ENCODE measurements around the gene LTB4R2.
A peak's percentile ranks its signal among the peaks of the same experiment; 100 is the strongest.
"Not testable (repeated sequence)": the region's sequence is repeated elsewhere in the genome, so short reads cannot be mapped to it uniquely, and the experiment has no call there.

Gene LTB4R2

GRCh38 chr14:24317141-24317928 is 7.4 kb downstream of the LTB4R2 start:
- DNase-seq (ENCODE audit: low read depth in 2 of 3, low spot score in 2 of 3) = no peak

GRCh38 chr14:24321212-24321975 is 11.5 kb downstream of the LTB4R2 start:
- DNase-seq (ENCODE audit: low read depth in 2 of 3, low spot score in 2 of 3) = no peak

DNA sequence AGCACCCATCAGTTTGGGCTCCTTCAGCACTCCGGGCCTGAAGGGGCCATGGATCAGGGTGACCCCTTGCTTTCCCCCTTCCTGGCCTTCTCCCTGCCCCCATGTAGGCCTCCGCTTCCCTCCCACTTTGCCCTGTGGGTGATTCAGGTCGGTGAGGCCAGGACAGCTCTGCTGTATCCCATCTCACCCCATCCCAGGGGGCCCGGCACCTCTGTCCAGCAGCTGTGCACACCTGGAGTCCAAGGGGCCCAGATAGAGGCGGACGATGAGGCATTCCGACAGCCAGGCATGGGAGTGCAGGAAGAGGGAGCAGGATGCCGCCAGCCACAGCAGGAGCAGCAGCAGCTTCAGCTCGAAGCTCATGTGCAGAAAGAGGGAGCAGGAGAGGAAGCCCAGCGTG is 12.7 kb downstream of the LTB4R2 start:
- no peak for DNase-seq (ENCODE audit: low read depth in 2 of 3, low spot score in 2 of 3)

GRCh38 chr14:24323341-24323740 is 13.4 kb downstream of the LTB4R2 start:
- DNase-seq (ENCODE audit: low read depth in 2 of 3, low spot score in 2 of 3) = no peak

DNA sequence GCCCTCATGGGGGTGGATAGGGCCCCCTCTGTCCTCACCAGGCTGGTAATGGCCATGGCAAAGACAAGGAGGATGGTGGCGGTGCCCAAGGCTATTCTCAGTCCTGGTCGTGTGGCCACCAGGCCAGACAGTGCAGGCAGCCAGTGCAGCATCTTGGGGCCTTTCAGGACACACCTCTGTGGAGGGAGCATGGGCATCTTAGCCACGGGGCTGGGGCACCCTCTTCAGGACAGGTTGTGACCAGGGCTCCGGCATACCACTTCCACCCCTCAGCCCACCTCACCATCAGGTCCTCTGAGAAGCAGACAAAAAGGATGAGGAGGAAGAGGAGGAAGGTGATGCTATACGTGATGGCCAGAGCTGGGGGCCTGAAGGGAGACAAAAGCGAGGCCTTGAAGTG is 14.1 kb downstream of the LTB4R2 start:
- no peak for DNase-seq (ENCODE audit: low read depth in 2 of 3, low spot score in 2 of 3)

DNA sequence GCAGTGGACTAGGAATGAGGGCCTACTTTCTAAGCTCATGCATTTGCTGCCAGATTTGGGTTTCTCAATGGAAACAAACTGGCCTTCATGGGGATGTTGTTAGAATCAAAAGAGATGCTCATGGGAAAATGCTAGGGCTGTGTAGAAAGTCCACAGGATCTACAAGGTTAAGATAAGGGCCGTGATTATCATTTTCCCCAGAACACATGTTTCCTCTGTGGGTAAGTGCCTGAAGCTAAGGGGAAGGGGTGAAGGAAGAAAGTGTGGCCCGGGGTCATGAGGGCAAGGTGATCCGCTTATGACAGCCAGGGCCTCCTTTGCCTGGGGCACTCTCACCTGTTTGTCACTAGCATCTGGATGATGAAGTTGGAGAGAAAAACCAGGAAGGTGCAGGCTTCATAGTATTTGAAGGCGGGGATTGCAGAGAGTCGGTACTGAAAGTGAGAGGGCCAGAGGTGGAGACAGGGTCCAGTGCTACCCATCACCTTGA is 15.1 kb downstream of the LTB4R2 start:
- no peak for DNase-seq (ENCODE audit: low read depth in 2 of 3, low spot score in 2 of 3)

DNA sequence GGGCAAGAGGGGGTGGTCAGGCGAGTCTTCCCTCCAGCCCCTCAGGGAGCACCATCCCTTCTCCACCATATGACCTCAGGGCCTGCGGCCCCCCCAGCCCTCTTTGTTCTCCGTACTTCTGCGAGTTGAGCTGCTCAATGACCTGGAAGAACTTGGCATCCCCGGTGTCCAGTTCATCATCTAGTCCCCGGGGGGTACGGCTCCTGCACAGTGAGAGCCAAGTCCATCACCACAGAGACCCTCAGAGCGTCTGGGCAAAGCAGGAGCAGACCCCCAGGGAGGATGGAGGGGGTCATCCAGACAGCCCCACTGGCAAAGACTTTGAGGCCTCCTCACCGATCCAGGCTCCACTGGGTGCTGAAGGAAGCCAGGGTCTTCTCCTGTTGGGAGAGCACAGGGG is 16.0 kb downstream of the LTB4R2 start:
- no peak for DNase-seq (ENCODE audit: low read depth in 2 of 3, low spot score in 2 of 3)

DNA sequence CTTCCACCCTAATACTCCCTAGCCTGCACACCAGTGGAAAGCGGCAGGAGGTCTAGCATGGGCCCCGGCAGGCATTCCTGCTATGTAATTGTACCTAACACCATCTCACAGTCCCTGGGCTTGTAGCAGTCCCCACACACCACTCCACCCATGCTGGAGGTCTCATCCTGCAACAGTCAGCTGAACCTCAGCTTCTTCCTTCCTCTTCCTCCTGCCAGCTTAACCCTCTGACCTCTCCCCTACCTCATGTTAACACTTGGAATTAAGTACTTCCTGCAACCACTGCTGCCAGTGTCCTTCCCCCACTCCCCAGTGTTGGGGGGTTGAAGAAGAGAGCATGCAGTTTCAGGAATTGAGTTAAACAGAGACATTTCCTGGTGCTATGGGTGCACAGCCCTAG is 17.4 kb downstream of the LTB4R2 start:
- DNase-seq (ENCODE audit: low read depth in 2 of 3, low spot score in 2 of 3) = no peak

DNA sequence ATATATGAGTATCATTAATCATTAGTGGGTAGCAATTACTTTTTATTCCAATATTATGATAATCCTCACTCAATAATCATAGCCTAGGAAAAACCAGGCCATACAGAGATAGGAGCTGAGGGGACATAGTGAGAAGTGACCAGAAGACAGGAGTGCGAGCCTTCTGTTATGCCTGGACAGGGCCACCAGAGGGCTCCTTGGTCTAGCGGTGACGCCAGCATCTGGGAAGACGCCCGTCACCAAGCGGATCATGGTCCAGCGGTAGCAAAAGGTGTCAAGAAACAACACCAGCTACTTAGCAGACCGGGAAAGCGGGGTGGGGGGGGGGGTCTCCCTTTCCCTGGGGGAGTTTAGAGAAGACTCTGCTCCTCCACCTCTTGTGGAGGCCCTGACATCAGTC is 18.0 kb downstream of the LTB4R2 start:
- DNase-seq (ENCODE audit: low read depth in 2 of 3, low spot score in 2 of 3) = not testable (repeated sequence)

- no peak for DNase-seq (ENCODE audit: low read depth in 2 of 3, low spot score in 2 of 3)
Observed at GRCh38 chr14:24329073-24329663, 19.2 kb downstream of the LTB4R2 start.

DNA sequence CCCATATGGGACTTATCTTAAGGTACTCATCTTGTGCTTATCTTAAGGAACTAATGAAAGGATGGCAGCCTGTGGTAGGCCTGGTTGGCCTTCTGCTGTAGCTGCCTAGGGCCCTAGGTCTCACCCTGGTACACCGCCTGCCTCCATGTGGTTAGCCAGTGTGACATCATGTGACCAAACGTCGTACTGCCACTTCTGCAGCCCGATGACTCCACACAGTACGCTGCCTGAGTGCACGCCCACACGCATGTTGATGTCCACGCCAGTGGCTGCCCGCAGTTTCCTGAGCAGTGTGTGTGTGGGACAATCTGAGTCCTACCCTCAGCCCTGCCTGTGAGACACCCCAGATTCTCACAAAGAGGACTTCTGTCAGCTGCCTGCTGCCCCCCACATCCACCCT is 19.8 kb downstream of the LTB4R2 start:
- DNase-seq (ENCODE audit: low read depth in 2 of 3, low spot score in 2 of 3) = peak in 1 of 3 experiments; percentile 52

DNA sequence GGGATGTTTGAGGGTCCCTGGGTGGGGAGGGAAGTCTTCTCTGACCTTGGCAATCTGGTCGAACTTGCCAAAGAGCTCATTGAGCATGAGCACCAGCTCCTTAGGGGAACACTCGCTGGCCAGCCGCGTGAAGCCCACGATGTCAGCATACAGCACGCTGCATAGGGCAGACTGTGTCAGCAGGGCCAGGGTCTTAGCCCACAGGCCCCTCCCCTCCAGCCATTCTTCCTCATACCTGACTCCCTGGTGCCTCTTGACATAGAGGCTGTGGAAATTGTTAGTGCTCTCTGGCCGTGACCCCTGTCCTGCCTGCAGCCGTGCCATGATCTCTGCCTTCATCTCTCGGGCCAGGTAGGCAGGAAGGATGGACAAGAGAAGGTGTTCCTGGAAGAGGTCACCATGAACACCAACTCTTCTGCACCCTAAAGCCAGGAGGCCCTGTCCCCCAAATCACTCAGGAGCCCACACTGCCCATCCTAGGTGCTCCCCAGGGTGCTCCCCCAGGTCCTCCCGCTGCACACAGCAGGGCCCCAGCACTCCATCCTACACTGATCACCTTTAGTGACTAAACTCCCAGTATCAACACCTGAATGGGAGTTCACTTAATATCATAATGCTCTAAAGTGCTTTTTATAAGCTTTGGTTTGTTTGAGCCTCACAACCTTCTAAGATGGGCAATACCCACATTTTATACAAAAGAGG is 21.2 kb downstream of the LTB4R2 start:
- DNase-seq (ENCODE audit: low read depth in 2 of 3, low spot score in 2 of 3) = no peak

DNA sequence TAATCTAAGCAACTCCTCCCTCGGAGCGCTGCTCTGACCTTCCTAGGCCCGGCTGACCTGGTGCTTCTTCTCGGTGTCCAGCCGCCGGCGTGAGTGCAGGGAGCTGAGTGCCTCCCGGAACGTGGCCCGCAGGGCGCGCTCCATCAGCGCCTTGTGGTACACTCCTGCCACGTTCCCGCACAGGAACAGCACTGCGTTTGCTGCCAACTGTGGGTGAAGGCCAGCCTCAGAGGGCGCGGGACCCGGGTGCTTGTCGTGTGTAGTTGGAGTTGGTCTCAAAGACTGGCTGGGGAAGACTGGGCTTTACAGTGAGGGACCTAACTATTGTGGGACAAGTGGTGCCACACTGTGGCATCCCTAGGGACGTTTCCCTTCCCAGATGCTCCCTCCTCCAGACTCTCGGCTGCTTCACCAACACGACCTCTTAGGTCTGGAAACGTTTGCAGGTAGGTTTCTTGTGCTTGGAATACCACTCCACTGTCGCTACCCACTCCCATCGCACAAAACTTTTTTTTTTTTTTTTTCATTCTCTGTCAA is 21.9 kb downstream of the LTB4R2 start:
- DNase-seq (ENCODE audit: low read depth in 2 of 3, low spot score in 2 of 3) = no peak

DNA sequence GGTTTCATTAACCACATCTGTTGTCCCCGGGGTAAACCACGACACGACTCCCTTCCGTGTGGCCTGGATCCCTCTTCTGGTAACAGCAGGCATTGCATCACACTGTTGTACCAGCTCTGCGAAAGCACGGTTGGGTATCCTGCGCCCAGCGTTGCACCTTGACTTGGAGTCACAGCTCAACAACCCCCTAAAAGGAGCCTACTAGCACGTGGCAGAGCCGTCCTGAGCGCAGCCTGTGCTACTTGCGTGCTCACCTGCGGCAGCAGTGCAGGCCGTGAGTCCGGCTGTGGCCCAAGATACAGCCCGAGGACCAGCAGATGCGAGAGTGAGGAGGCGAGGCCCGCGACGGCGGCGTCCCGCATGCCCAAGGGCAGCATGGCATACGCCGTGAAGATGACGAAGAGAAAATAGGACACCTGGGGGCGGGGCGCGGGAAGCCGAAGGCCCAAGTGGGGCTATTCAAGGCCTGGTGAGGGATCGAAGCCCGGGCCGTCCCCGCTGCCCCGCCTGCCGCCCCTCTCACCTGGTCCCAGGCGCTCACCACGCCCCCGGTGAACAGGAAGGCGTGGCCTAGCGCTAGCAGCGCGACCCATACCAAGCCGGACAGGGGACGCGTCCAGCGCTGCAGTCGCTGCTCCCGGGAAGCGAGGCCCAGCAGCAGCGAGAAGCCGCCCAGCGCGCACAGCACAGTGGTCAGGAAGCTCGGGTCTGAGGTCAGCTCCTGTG is 22.5 kb downstream of the LTB4R2 start:
- peak in 1 of 3 experiments; percentile 55 for DNase-seq (ENCODE audit: low read depth in 2 of 3, low spot score in 2 of 3)

DNA sequence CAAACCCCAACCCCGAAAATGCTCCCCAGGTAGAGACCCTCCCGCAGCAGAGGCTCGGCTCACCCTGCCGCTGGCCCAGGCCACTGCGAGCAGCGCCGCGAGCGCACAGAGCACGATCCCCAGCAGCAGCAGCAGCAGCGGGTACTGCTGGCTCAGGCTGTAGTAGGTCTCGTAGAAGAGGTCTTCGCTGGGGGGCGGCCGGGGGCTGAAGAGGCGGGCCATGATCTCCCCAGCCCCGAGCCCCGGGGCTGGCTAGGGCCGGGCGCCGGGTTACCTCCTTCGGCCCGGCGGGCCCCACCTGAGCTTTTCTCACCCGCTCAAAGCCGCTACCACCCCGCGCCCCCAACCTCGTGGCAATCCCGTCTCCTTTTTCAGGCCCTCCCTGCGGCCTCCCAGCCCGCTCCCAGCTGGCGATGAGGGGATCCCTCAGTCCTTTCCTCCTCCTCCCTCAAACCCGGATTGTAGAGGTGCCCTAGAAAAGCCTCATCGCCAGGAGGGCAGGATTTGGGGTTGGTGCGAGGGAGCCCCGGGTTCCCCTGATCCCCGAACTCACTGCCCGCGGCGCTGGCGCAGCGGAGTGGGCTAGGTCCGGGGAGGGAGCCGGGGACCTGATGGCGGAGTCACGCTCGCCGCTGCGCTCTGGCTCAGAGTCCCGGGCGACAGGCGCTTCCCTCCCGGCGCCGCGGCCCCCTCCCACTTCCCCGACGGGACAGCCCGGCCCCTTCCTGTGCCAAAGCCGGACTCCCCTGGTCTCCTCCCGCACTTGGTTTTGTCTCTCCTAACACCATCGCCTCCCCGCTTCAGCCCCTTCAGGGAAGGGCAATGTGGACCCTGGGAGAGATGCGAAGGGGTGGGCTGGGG is 24.7 kb downstream of the LTB4R2 start, which contains the start of gene ADCY4:
Gene ADCY4 (minus strand): TSS at position 641 of the 861 bp plus-strand sequence. CDS start 419 bp downstream, at position 222.
- DNase-seq (ENCODE audit: low read depth in 2 of 3, low spot score in 2 of 3) = no peak

DNA sequence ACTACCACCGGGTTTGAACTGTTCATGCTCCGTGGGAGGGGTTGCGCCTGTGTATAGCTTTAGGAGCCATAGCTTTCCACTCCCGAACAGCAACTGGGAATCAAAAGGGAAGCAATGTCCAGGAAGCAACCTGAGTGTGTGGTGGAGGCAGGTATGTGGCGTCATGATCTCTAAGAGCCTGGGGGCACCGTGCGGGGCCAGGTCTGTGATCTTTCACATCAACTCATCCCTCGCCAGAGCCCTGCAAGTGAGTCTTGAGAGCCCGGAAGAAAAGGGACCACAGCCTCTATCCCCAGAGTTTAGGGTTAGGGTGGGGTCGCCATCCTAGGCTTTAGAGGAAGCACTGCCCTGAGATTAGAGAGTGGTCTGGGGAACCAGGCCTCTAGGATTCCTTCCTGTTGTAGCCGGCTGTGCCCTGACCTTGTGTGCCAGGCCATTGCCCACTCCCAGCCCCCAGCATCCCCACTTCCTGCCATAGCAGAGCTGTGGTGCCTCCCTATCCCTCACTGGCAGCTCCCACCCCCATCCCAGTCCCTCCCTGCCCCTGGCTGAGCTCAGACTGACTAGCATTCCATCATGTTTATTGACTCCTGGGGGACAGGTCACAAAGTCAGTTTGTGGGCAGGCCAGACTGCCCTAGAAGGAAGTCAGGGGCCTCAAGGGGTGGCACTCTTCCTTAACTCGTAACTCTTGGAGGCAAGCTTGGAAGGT is 25.7 kb downstream of the LTB4R2 start:
- DNase-seq (ENCODE audit: low read depth in 2 of 3, low spot score in 2 of 3) = no peak

- DNase-seq (ENCODE audit: low read depth in 2 of 3, low spot score in 2 of 3) = no peak
Observed at GRCh38 chr14:24337144-24337823, 27.3 kb downstream of the LTB4R2 start.

DNA sequence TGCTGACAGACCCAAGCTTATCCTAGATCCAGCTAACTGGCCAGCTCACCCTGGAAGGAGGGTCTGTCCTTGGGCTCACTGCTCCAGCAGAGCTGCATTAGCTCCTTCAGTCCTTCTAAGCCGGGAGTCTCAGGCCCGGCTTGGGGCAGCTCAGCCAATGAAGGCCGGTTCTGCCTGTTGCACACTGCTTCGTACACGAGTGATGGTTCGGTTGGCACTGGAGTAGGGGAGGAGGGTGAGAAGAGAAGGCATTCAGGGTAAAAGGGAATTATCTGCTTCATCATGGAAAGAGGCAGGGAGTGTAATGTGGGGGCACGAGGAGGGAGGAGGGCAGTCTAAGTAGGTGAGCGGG is 27.9 kb downstream of the LTB4R2 start:
- DNase-seq (ENCODE audit: low read depth in 2 of 3, low spot score in 2 of 3) = no peak
